ENCODE results near the gene RNF103. TPM values are rescaled to one million over a fixed set of nuclear protein-coding genes. Genes with fewer than 3 reads are reported as not detected.
A peak's percentile ranks its signal among the peaks of the same experiment; 100 is the strongest.

Gene RNF103, protein sequence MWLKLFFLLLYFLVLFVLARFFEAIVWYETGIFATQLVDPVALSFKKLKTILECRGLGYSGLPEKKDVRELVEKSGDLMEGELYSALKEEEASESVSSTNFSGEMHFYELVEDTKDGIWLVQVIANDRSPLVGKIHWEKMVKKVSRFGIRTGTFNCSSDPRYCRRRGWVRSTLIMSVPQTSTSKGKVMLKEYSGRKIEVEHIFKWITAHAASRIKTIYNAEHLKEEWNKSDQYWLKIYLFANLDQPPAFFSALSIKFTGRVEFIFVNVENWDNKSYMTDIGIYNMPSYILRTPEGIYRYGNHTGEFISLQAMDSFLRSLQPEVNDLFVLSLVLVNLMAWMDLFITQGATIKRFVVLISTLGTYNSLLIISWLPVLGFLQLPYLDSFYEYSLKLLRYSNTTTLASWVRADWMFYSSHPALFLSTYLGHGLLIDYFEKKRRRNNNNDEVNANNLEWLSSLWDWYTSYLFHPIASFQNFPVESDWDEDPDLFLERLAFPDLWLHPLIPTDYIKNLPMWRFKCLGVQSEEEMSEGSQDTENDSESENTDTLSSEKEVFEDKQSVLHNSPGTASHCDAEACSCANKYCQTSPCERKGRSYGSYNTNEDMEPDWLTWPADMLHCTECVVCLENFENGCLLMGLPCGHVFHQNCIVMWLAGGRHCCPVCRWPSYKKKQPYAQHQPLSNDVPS
- total RNA-seq (10 to 100 TPM; 21.0 to 34.8 (median 25.2) TPM), polyA plus RNA-seq (10 to 100 TPM in 2 of 3 donors, 1 to 10 TPM in 1; 6.9 to 45.9 (median 19.0) TPM)
- long read RNA-seq, donor 1, transcript RNF103-201 (4 exons, 3,477 nt): major isoform, 53 of 60 reads
- long read RNA-seq, donor 1, partial matches to known transcripts: 0 of 60 reads
- long read RNA-seq, donor 1, other reads (novel, unspliced or antisense): 7 of 60 reads
- long read RNA-seq, donor 2, transcript RNF103-201 (4 exons, 3,477 nt): major isoform, 83 of 93 reads
- long read RNA-seq, donor 2, partial matches to known transcripts: 0 of 93 reads
- long read RNA-seq, donor 2, other reads (novel, unspliced or antisense): 10 of 93 reads

DNA sequence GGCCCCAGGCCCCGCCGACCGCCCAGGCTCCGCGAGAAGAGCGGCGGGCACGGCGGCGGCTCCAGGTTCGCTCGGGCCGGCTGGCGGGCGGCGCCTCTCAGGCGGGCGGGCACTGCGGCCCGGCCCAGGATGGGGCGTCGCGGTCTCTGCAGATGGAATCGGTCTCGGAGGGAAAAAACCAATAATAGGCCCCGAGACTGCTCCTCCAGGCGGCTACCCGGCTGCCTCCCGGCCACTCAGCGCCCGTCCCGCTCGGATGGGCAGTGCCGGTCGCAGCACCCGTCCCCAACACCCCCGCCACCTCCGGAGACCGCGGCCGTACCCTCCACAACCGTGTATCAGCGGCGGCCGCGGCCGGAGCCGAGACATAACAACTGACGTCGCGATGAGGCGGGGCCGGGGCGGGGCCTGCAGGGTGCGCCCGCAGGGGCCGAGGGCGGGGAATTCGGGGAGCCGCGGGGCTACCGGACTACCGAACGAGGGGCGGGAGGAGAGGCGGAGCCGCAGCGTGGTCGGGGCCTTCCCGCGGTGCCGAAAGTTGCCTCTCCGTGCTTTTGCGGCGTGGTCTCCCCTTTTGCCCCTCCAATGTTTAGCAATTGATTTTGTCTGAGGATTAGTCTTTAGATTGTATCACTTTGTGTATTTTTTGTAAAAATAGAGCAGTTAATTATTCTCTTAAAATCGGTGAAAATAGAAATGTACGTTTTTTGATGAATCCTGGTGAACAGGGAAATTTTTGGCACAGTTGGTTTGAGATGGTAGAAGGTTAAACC is at the start of gene RNF103:
Gene RNF103, minus strand, starts transcription at position 372 of the 773 bp plus-strand sequence. CDS start 979 bp downstream, outside the sequence.
- peak; percentile 97 to 98 for DNase-seq
- H3K27me3 ChIP-seq (ENCODE audit: insufficient read depth in 3 of 3, low read length in 2 of 3): no peaks in the 10 kb centered on the region

GRCh38 chr2:86673011-86673410 is 49.3 kb upstream of the RNF103 start:
- no peaks in the 10 kb centered on the region for H3K9me3 ChIP-seq
- H3K36me3 ChIP-seq (ENCODE audit: insufficient read depth in 1 of 2, low read depth in 1 of 2): no peaks in the 10 kb centered on the region
- TF ChIP-seq, protein P1, sequence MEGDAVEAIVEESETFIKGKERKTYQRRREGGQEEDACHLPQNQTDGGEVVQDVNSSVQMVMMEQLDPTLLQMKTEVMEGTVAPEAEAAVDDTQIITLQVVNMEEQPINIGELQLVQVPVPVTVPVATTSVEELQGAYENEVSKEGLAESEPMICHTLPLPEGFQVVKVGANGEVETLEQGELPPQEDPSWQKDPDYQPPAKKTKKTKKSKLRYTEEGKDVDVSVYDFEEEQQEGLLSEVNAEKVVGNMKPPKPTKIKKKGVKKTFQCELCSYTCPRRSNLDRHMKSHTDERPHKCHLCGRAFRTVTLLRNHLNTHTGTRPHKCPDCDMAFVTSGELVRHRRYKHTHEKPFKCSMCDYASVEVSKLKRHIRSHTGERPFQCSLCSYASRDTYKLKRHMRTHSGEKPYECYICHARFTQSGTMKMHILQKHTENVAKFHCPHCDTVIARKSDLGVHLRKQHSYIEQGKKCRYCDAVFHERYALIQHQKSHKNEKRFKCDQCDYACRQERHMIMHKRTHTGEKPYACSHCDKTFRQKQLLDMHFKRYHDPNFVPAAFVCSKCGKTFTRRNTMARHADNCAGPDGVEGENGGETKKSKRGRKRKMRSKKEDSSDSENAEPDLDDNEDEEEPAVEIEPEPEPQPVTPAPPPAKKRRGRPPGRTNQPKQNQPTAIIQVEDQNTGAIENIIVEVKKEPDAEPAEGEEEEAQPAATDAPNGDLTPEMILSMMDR (IDR thresholded peaks at IDR 0.05): no peak
- DNase-seq (no peak), ATAC-seq (no peak)
- H3K4me1 ChIP-seq: peaks cover 14% of the 10 kb centered on the region
- intact Hi-C loops (cut with DNase I): no loop called here
- H3K4me3 ChIP-seq: no peak overlapping the region
- H3K27me3 ChIP-seq (ENCODE audit: insufficient read depth in 3 of 3, low read length in 2 of 3): no peaks in the 10 kb centered on the region
- WGBS, 3 donors: 76 to 89% (median 80%) methylated on average over 1 of the region's 1 CpG
- H3K27ac ChIP-seq: no peak overlapping the region

More for the DNA sequence above, at the start of gene RNF103:
- ATAC-seq: peak; percentile 92 to 98 (median 94)
- Histone ChIP-seq H3K36me3 (ENCODE audit: insufficient read depth in 1 of 2, low read depth in 1 of 2) (peaks cover 0 to 16% of the 10 kb centered on the region in 2 donors), H3K4me1 (peaks cover 21% of the 10 kb centered on the region), H3K9me3 (no peaks in the 10 kb centered on the region), H3K4me3 (peak within 1 kb of the TSS; percentile 88), H3K27ac (peak within 1 kb of the TSS; percentile 99)
- intact Hi-C loops (cut with DNase I): loop anchor here in 1 of 2 donors (2.0 kb wide), 1 partner anchor 61 kb away; the partner anchor contains the start of gene CHMP3
- 0 to 1% (median 0%) methylated on average over 63 to 77 of the region's 77 CpGs for WGBS, 3 donors
- TF ChIP-seq, protein P1 (IDR thresholded peaks at IDR 0.05): no peak

- Histone ChIP-seq H3K4me1 (peaks cover 14% of the 10 kb centered on the region), H3K27me3 (ENCODE audit: insufficient read depth in 3 of 3, low read length in 2 of 3) (no peaks in the 10 kb centered on the region), H3K9me3 (no peaks in the 10 kb centered on the region), H3K4me3 (no peak overlapping the region), H3K36me3 (ENCODE audit: insufficient read depth in 1 of 2, low read depth in 1 of 2) (no peaks in the 10 kb centered on the region), H3K27ac (no peak overlapping the region)
- no peak for DNase-seq
- intact Hi-C loops (cut with DNase I): no loop called here
- ATAC-seq: peak in 1 of 4 donors; percentile 66
- 85 to 95% (median 92%) methylated on average over 3 of the region's 3 CpGs for WGBS, 3 donors
- TF ChIP-seq, protein P1 (IDR thresholded peaks at IDR 0.05): no peak
Observed at GRCh38 chr2:86672027-86672545, 48.4 kb upstream of the RNF103 start.
